Adrenal gland (tissue), 12 donors: ENCODE data around the gene B4GALNT2. TPM values are rescaled to one million over a fixed set of nuclear protein-coding genes. Genes with fewer than 3 reads are reported as not detected.

Source experiments
- DNase-seq, 7 donors: peaks; one replicate each; pipeline ENCODE4 v3.0.0-alpha.2; 2019 to 2020
- H3K27ac ChIP-seq, 5 donors: fragments of 200-600 bp; sonication (generic) in 4 of 5; 1 replicate in 3 of 5; 2 replicates in 2 of 5; pipeline versions ENCODE4 v1.5.1 to v1.8.0; 2016 to 2020; ENCODE audit warnings: mild to moderate bottlenecking in 1 of 5
- H3K27me3 ChIP-seq: fragments of 200-600 bp; 2 replicates; pipeline ENCODE4 v1.8.0; 2021
- H3K36me3 ChIP-seq, 2 donors: fragments of 200-600 bp; replicated peaks in 1 of 2; 1 replicate in 1 of 2; 2 replicates in 1 of 2; pipeline versions ENCODE4 v1.5.1 to v1.8.0; 2018 to 2022
- H3K4me1 ChIP-seq, 2 donors: fragments of 200-600 bp; replicated peaks in 1 of 2; 1 replicate in 1 of 2; 2 replicates in 1 of 2; pipeline versions ENCODE4 v1.5.1 to v1.8.0; 2018 to 2021
- H3K4me3 ChIP-seq, 4 donors: fragments of 200-600 bp; sonication (generic) in 3 of 4; one replicate each; pipeline ENCODE4 v1.5.1; 2016 to 2018
- H3K9me3 ChIP-seq, 3 donors: fragments of 200-600 bp; sonication (generic) in 1 of 3; replicated peaks in 1 of 3; 1 replicate in 2 of 3; 2 replicates in 1 of 3; pipeline versions ENCODE4 v1.5.1 to v1.8.0; 2016 to 2021
- POLR2A ChIP-seq, 2 donors: fragments of 450-650 bp; IDR thresholded peaks; one replicate each; pipeline ENCODE4 v1.6.1; 2017; ENCODE audit warnings: antibody characterized with exemption in 2 of 2, mild to moderate bottlenecking in 2 of 2, moderate library complexity in 1 of 2
- WGBS, 4 donors: extraction: QIAGEN DNeasy Blood & Tissue Kit in 2 of 4; methylation state at CpG; one replicate each; pipeline versions ENCODE4 v1.1.5 to v1.1.7; 2013 to 2017; 5-methylcytosine and 5-hydroxymethylcytosine counted together
- intact Hi-C, 2 donors: fragments of 100-400 bp; cut with DNase I; formaldehyde crosslinking; loops; one replicate each; pipeline versions ENCODE4 v1.14.1 to v1.15.0; 2022 to 2023
- polyA plus RNA-seq, 3 donors: library from polyadenylated mRNA; stranded (reverse); fragments of 200-250 nt in 2 of 3; fragments of 350-450 nt in 1 of 3; fragmentation: Illumina TruSeq in 1 of 3; extraction: RNeasy Lipid Tissue Mini Kit (QIAGEN cat#74804) in 1 of 3; gene quantifications; one replicate each; pipeline ENCODE4 v1.2.3, GENCODE V29; 2013 to 2014
- total RNA-seq, 9 donors: library from RNA; depleted of rRNA in 4 of 9; stranded (reverse); fragments of >200 nt in 4 of 9; fragments of 120-200 nt in 1 of 9; fragmentation: NEBNext Ultra II Directional in 1 of 9; extraction: Animal tissue kit (Norgen Biotek cat#: 25700) in 1 of 9; gene quantifications; one replicate each; pipeline versions ENCODE4 v1.1.0 to v1.2.4, GENCODE V29; 2013 to 2023
- TF ChIP-seq, protein P1 (sequence below), 6 experiments: fragments of 450-650 bp in 4 of 6; fragments of 200-600 bp in 2 of 6; sonication (generic) in 1 of 6; IDR thresholded peaks; 1 replicate in 5 of 6; 2 replicates in 1 of 6; pipeline versions ENCODE4 v1.5.1 to v1.8.0; 2016 to 2021; ENCODE audit warnings: antibody characterized with exemption in 6 of 6, mild to moderate bottlenecking in 2 of 6, moderate library complexity in 1 of 6
- donor health status: healthy with polysubstance abuse.
- donor health status: Bipolar disorder and iron deficiency.
- donor health status: DM: yes; HTN: yes; CAD: no.
- donor health status: DM: no; HTN: no; CAD: no.
- donor health status: DM: no; HTN: no; CAD: no.
- donor health status: DM: yes; HTN: yes; CAD: no.

Gene B4GALNT2
- total and polyA plus RNA-seq, 12 donors, result 0.04 to 3.4 (median 0.19) TPM; not detected in 2

DNA sequence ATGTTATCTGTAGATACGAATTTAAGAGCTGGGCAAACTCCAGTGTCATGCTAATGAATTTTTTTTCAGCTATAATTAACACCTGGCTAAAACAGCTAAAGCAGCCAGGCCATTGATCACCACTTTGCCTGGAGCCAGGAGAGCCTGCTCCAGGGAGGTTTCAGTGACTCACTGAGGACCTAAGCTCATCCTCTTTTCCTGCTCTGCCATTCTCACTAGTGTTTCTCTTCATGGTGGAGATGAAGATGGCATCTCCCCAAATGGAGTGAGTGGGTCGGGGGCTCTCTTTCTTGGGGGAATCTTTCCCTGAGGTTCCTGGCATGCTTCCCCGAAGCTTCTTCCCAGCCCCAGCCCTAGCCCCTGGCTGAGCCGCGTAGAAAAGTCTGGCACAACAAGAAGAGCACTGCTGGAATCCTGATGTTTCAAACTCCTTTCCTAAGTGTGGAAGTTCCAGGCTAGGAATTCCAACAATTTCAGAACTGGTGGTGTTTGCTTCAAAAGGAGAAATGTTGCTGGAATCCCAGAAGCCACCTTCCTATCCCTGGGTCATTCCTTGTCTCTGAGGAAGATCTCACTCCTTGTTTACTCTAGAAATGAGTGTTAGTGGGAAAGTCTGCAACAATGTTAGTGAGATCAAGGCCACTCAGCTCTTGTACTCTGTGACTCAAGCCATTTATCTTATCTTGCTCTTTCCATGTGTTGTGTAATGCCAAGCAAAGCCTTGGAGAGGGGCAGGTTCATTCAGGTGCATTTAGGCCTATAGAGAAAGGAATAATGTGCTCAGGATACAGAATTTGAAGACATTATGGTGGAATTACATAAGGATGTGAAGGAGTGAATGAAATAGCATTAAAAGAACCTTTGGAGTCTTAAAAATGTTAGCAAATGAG, 26.0 kb upstream of the B4GALNT2 start:
- Histone ChIP-seq H3K27ac (peak overlapping the region in 4 of 5 donors; percentile 49 to 84 (median 77)), H3K9me3 (no peaks in the 10 kb centered on the region), H3K27me3 (no peaks in the 10 kb centered on the region), H3K36me3 (no peaks in the 10 kb centered on the region), H3K4me3 (no peak overlapping the region), H3K4me1 (peaks cover 19 to 28% of the 10 kb centered on the region in 2 donors)
- TF ChIP-seq POLR2A (IDR thresholded peaks at IDR 0.05), result peak in 1 of 2 donors; percentile 50
- TF ChIP-seq, protein P1, sequence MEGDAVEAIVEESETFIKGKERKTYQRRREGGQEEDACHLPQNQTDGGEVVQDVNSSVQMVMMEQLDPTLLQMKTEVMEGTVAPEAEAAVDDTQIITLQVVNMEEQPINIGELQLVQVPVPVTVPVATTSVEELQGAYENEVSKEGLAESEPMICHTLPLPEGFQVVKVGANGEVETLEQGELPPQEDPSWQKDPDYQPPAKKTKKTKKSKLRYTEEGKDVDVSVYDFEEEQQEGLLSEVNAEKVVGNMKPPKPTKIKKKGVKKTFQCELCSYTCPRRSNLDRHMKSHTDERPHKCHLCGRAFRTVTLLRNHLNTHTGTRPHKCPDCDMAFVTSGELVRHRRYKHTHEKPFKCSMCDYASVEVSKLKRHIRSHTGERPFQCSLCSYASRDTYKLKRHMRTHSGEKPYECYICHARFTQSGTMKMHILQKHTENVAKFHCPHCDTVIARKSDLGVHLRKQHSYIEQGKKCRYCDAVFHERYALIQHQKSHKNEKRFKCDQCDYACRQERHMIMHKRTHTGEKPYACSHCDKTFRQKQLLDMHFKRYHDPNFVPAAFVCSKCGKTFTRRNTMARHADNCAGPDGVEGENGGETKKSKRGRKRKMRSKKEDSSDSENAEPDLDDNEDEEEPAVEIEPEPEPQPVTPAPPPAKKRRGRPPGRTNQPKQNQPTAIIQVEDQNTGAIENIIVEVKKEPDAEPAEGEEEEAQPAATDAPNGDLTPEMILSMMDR (IDR thresholded peaks at IDR 0.05), result no peak
- intact Hi-C loops, result no loop called here
- peak; percentile 39 to 74 (median 61) for DNase-seq
- 44 to 60% (median 50%) methylated on average over 5 of the region's 5 CpGs for WGBS, 4 donors

DNA sequence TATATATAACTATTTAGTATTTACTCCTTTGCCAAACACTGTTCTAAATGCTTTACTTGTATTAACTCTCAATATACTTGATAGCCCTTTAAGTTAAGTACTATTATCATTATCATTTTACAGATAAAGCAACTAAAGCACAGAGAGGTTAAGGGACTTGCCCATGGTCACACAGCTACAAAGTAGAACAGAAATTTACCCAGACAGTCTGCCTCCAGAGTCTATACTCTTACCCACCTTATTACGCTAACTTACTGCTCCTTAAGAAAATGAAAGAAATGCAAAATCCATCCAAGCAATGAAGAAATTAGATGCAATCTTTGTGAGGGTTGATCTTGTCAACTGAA, 25.4 kb upstream of the B4GALNT2 start:
- Histone ChIP-seq H3K4me1 (peaks cover 17 to 22% of the 10 kb centered on the region in 2 donors), H3K27me3 (no peaks in the 10 kb centered on the region), H3K27ac (peak overlapping the region in 4 of 5 donors; percentile 49 to 84 (median 77)), H3K4me3 (no peak overlapping the region), H3K9me3 (no peaks in the 10 kb centered on the region), H3K36me3 (no peaks in the 10 kb centered on the region)
- TF ChIP-seq, protein P1 (IDR thresholded peaks at IDR 0.05), result no peak
- no peak for TF ChIP-seq POLR2A (IDR thresholded peaks at IDR 0.05)
- DNase-seq, result no peak
- intact Hi-C loops, result no loop called here
- WGBS, 4 donors, result 96 to 100% (median 100%) methylated on average over 1 of the region's 1 CpG

DNA sequence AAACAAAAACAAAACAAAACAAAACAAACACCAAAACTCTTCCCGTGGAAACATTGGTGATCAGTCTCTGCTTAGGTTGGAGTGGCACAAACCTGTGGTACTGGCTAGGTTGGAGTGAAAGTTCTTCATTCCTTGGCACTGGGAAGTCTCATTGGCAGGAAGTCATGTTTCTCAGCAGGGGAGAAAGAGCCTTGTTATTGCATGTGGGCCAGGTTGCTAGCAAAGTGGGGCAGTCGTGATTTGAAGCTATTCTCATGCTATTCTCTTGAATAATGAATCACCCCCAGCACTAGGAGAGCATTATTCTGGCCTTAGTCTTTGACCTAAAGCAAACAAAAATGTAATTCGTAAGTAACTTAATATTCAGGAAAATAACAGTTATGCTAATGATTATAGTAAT, 24.3 kb upstream of the B4GALNT2 start:
- intact Hi-C loops, result no loop called here
- no peaks in the 10 kb centered on the region for H3K36me3 ChIP-seq
- 32 to 38% (median 34%) methylated on average over 3 of the region's 3 CpGs for WGBS, 4 donors
- H3K4me1 ChIP-seq, result peaks cover 17 to 20% of the 10 kb centered on the region in 2 donors
- DNase-seq, result peak in 6 of 7 donors; percentile 27 to 52 (median 38)
- no peaks in the 10 kb centered on the region for H3K27me3 ChIP-seq
- TF ChIP-seq, protein P1 (IDR thresholded peaks at IDR 0.05), result no peak
- no peak for TF ChIP-seq POLR2A (IDR thresholded peaks at IDR 0.05)
- no peaks in the 10 kb centered on the region for H3K9me3 ChIP-seq
- no peak overlapping the region for H3K4me3 ChIP-seq
- H3K27ac ChIP-seq, result peak overlapping the region in 3 of 5 donors; percentile 6 to 45 (median 18)

DNA sequence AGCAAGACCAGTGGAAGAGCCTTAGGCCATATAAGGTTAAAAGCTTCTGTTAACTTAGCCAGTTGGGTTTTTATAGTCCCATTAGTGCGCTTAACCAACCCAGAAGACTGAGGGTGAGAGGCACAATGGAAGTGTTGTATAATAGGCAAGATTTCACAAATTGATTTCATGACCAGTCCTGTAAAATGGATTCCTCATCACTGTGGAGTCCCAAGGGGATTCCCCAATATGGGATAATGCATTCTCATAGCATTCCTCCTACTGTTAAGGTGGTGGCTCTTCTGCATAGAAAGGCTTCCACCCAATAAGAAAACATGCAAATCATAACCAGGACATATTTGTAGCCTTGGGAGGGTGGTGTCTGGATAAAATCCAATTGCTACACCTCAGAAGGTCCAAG, 22.1 kb upstream of the B4GALNT2 start:
- 94 to 100% (median 98%) methylated on average over 1 of the region's 1 CpG for WGBS, 4 donors
- H3K36me3 ChIP-seq, result no peaks in the 10 kb centered on the region
- TF ChIP-seq, protein P1 (IDR thresholded peaks at IDR 0.05), result no peak
- TF ChIP-seq POLR2A (IDR thresholded peaks at IDR 0.05), result no peak
- peaks cover 17 to 20% of the 10 kb centered on the region in 2 donors for H3K4me1 ChIP-seq
- H3K9me3 ChIP-seq, result no peaks in the 10 kb centered on the region
- H3K4me3 ChIP-seq, result no peak overlapping the region
- intact Hi-C loops, result no loop called here
- no peak overlapping the region for H3K27ac ChIP-seq
- H3K27me3 ChIP-seq, result no peaks in the 10 kb centered on the region
- DNase-seq, result no peak
